DMS153 treated with DMSO at 0.1 percent for 48 hours (cell line): ENCODE data around the gene HS3ST5.
"Not testable (repeated sequence)": the region's sequence is repeated elsewhere in the genome, so short reads cannot be mapped to it uniquely, and the experiment has no call there.

Source experiments
- DNase-seq: peaks from one replicate; lab custom pipeline; 2025; ENCODE audit not compliant: unreplicated experiment; lab: John Stamatoyannopoulos, UW

The HS3ST5 gene

GRCh38 chr6:114158411-114158810 lies 184.4 kb downstream of the HS3ST5 start:
- no peak for DNase-seq

- no peak for DNase-seq
Observed at GRCh38 chr6:114157848-114158247, 185.0 kb downstream of the HS3ST5 start.

- DNase-seq, result no peak
Observed at GRCh38 chr6:114155763-114156162, 187.1 kb downstream of the HS3ST5 start.

GRCh38 chr6:114154812-114155211 lies 188.0 kb downstream of the HS3ST5 start:
- no peak for DNase-seq

DNA sequence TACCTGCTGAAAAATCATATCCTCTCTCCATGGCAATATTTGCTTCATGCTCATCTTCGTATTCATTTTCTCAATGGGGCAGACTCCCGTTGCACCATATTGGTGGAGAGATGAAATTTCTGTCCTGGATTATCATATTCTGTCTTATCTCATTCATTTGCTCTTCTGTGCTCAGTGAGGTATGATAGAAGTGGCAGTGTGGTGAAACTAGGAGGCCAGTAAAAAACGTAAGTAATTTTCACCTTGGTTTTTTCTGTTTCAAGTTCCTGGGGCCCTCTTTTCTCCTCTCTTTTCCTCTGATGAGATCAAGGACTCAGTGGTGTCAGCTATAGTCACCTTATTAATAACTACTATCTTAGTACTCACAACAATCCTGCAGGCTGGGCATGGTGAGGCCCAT lies 189.4 kb downstream of the HS3ST5 start:
- DNase-seq, result no peak

DNA sequence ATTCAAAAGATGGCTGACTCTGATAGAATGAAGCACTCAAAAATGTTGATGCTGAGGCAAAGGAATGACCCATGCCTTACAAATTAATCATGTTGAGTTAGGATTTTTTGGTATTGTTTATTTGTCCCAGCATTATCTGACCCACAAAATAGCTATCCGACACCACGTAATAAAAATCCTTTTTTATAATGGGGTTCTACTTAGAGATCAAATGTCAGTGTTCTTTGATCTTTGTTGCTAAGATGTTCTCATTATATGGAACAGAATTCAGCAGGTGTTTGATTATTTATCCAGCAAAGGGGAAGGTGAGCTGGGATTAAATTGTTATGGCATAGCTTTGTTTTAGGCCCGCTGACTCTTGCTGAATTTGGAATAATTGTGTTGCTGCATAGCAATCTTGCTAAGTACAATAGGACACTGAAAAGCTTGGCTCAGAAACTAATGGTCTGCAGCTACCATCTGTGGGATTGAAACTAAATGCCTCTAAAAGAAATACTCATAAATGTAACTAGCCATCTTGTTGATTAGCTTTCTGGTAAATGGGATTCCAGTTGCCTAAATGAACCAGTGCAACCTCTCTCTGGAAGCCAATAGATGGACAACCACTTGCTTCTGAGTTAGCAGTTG lies 191.6 kb downstream of the HS3ST5 start:
- no peak for DNase-seq

- DNase-seq, result not testable (repeated sequence)
Observed at GRCh38 chr6:114149182-114149581, 193.6 kb downstream of the HS3ST5 start.

- DNase-seq, result no peak
Observed at GRCh38 chr6:114144887-114145851, 197.7 kb downstream of the HS3ST5 start.

- no peak for DNase-seq
Observed at GRCh38 chr6:114142258-114142657, 200.6 kb downstream of the HS3ST5 start.

GRCh38 chr6:114140416-114140815 lies 202.4 kb downstream of the HS3ST5 start:
- DNase-seq, result no peak

DNA sequence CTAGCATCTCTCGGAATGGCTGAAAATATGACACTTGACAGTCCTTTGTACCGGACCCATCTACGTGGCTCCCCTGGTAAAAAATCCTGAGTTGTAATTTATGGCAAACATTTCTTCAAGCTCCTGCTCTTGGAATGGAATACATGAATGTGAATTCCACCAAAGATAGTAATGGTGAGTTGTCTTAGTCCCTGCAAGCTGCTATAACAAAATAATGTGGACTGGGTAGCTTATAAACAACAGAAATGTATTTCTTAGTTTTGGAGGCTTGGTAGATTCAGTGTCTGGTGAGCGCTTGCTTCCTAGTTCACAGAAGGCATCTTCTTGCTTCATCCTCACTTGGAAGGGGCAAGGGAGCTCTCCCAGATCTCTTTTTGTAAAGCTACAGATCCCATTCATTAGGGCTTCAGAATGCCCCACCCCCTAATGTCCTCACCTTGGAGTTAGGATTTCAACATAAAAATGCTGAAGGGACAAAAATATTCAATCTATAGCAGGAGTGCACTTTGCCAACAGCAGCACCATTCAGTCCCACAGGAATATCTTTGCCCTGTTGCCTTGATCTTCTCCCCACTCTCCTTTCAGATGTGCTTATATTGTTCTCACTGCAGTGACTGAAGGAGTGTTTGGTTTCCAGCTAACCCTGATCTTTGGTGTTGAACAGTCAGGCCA lies 204.1 kb downstream of the HS3ST5 start:
- no peak for DNase-seq

DNA sequence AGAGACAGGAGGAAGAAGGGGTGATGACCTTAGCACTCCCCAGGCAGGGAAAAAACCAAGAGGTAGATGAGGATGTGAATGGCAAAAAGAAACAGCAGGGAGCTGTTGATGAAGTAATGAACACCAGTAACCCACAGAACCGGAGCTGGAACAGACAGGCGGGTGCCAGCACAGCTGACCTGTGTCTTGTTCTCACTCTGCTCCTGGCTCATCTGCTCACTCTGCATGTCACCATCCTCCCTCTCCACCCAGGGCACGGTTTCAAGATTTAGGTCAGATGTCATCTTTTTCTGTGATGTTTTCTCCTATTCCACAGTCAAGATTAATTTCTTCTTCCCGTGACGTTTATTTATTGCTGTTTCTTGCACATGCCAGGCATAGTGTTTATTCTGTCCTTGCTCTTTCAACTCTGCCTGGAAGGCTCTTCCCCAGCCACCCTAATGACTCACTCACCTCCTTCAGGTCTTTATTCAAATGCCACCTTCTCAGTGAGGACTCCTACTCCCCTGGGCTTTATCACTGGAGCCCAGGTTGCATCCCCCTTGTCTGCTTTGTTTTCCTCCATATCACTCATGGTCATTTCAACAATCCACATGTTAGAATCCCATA lies 207.4 kb downstream of the HS3ST5 start:
- DNase-seq, result no peak

DNA sequence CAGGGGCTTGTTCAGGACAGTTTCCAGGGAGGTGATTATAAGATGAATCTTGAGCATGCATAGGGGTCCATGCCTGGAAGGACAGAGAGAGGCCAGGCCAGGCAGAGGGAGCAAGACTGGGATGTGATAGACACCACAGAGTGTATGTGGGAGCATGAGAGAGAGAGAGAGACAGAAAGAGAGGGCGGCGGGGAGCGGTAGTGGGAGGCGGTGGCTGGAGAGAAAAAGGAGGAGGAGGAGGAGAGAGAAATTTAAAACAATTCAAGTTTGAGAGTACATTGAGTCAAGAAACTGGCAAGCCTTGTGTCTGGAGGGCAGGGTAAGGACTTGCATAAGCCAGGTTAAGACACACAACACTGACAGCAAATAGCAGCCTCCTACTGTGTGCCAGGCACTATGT lies 209.0 kb downstream of the HS3ST5 start:
- no peak for DNase-seq

- no peak for DNase-seq
Observed at GRCh38 chr6:114131945-114132344, 210.9 kb downstream of the HS3ST5 start.

DNA sequence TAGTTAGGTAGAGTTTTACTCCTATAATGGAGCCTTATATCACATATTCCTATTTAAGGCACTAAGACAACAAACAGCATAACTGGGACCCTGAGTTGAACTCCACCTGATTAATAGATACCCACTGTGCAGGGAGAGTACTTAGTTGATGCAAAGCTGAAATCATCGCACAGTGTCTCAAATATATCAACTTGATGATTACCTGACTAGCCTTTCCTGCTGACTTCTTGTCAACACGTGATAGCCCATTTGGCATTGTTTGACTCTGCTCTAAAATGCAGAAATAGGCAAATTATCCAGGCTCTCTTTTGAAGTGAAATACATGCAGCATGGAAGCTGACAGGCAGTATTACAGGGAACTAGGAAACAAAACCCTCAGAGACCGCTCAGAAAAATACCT lies 217.2 kb downstream of the HS3ST5 start:
- no peak for DNase-seq

DNA sequence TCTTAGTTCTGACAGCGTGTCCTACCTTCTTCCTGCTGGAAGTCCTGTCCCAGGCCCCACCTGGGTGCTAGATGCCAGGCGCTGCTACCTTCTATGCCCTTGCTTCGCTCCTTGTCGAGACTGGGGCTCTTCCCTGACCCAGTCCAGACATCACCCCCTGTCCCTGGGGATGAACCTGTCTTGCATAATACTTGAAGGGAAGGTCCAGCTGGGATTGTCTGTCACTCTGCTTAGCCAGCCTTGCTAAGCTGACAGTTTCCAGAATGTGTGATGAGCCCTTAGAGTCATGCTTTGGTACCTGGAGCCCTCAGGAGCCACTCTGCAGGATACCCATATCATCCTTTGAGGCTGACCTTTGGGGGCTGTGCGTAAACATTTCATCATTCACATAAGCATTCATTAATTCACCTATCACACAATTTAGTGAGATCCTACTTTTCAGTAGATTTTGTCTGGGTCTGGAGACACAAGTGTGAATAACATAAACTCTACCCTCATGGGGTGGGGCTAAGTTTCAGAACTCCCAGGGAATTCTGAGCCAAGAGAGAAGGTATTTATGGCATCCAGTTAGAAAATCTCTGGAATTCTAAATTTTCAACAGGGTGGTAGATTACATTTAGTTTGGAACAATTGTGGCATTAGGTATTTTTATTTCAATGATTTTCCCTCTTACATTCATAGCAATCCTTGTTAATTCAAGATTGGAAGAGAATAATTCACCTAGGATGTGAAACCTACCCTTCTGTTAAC lies 220.7 kb downstream of the HS3ST5 start:
- no peak for DNase-seq

GRCh38 chr6:114119056-114119455 lies 223.8 kb downstream of the HS3ST5 start:
- no peak for DNase-seq

- DNase-seq, result no peak
Observed at GRCh38 chr6:114115652-114116051, 227.2 kb downstream of the HS3ST5 start.

GRCh38 chr6:114108119-114109002 lies 234.5 kb downstream of the HS3ST5 start:
- DNase-seq, result peak; percentile 28

- DNase-seq, result no peak
Observed at GRCh38 chr6:114106020-114106419, 236.8 kb downstream of the HS3ST5 start.
